ENCODE data around the gene ST3GAL4. TPM values are rescaled to one million over a fixed set of nuclear protein-coding genes. Genes with fewer than 3 reads are reported as not detected.

Gene ST3GAL4
- total and polyA plus RNA-seq, 7 donors: 43.1 to 336 (median 69.2) TPM

GRCh38 chr11:126328444-126328843, 27.0 kb upstream of the ST3GAL4 start:
- TF ChIP-seq EP300 (IDR thresholded peaks at IDR 0.05): no peak
- no peak for TF ChIP-seq CTCF (IDR thresholded peaks at IDR 0.05)
- TF ChIP-seq POLR2A (IDR thresholded peaks at IDR 0.05): no peak
- no peak for TF ChIP-seq POLR2AphosphoS5 (IDR thresholded peaks at IDR 0.05)
- H3K27me3 ChIP-seq: no peaks in the 10 kb centered on the region
- intact Hi-C loops (cut with DNase I): no loop called here
- no peak overlapping the region for H3K4me3 ChIP-seq
- DNase-seq: no peak
- no peaks in the 10 kb centered on the region for H3K9me3 ChIP-seq
- 93 to 95% methylated on average over 12 of the region's 12 CpGs for WGBS, 2 donors
- H3K27ac ChIP-seq: no peak overlapping the region
- peaks cover 0 to 16% (median 0%) of the 10 kb centered on the region in 4 donors for H3K36me3 ChIP-seq
- H3K4me1 ChIP-seq: peaks cover 0 to 13% (median 9%) of the 10 kb centered on the region in 4 donors

GRCh38 chr11:126328938-126329643, 26.4 kb upstream of the ST3GAL4 start:
- Histone ChIP-seq H3K4me3 (no peak overlapping the region), H3K36me3 (peaks cover 0 to 13% (median 0%) of the 10 kb centered on the region in 4 donors), H3K9me3 (no peaks in the 10 kb centered on the region), H3K27ac (no peak overlapping the region), H3K4me1 (peaks cover 0 to 13% (median 9%) of the 10 kb centered on the region in 4 donors), H3K27me3 (no peaks in the 10 kb centered on the region)
- DNase-seq: no peak
- TF ChIP-seq POLR2AphosphoS5 (IDR thresholded peaks at IDR 0.05) (no peak), CTCF (IDR thresholded peaks at IDR 0.05) (no peak), EP300 (IDR thresholded peaks at IDR 0.05) (no peak), POLR2A (IDR thresholded peaks at IDR 0.05) (no peak)
- WGBS, 2 donors: 67 to 80% methylated on average over 9 of the region's 9 CpGs
- intact Hi-C loops (cut with DNase I): no loop called here

- Histone ChIP-seq H3K4me1 (peaks cover 0 to 13% (median 9%) of the 10 kb centered on the region in 4 donors), H3K4me3 (no peak overlapping the region), H3K27ac (no peak overlapping the region), H3K9me3 (no peaks in the 10 kb centered on the region), H3K36me3 (peaks cover 0 to 13% (median 0%) of the 10 kb centered on the region in 4 donors), H3K27me3 (no peaks in the 10 kb centered on the region)
- TF ChIP-seq POLR2AphosphoS5 (IDR thresholded peaks at IDR 0.05) (no peak), CTCF (IDR thresholded peaks at IDR 0.05) (no peak), POLR2A (IDR thresholded peaks at IDR 0.05) (no peak), EP300 (IDR thresholded peaks at IDR 0.05) (no peak)
- no peak for DNase-seq
- intact Hi-C loops (cut with DNase I): no loop called here
- WGBS, 2 donors: 91 to 92% methylated on average over 11 of the region's 11 CpGs
Measured at GRCh38 chr11:126329644-126330211, 25.8 kb upstream of the ST3GAL4 start.

GRCh38 chr11:126331286-126331685, 24.2 kb upstream of the ST3GAL4 start:
- 97 to 98% methylated on average over 13 of the region's 13 CpGs for WGBS, 2 donors
- TF ChIP-seq POLR2A (IDR thresholded peaks at IDR 0.05) (no peak), CTCF (IDR thresholded peaks at IDR 0.05) (no peak), POLR2AphosphoS5 (IDR thresholded peaks at IDR 0.05) (no peak), EP300 (IDR thresholded peaks at IDR 0.05) (no peak)
- H3K36me3 ChIP-seq: peaks cover 0 to 19% (median 0%) of the 10 kb centered on the region in 4 donors
- no peak for DNase-seq
- H3K9me3 ChIP-seq: no peaks in the 10 kb centered on the region
- peaks cover 0 to 13% (median 9%) of the 10 kb centered on the region in 4 donors for H3K4me1 ChIP-seq
- no peak overlapping the region for H3K27ac ChIP-seq
- H3K4me3 ChIP-seq: no peak overlapping the region
- H3K27me3 ChIP-seq: no peaks in the 10 kb centered on the region
- intact Hi-C loops (cut with DNase I): no loop called here

Measured in sigmoid colon (tissue), 7 donors.